HFF-Myc (cell line): ENCODE data around the gene NTM.

Source experiments
- DNase-seq: peaks from one replicate; pipeline ENCODE4 v3.0.0-alpha.2; 2011; ENCODE audit warnings: low read depth; ENCODE audit errors: extremely low read depth
- H3K4me3 ChIP-seq: replicated peaks from 2 replicates; pipeline ENCODE4 v1.5.1; 2011; ENCODE audit warnings: low read depth, mild to moderate bottlenecking, control low read depth, low read length
- CTCF ChIP-seq: IDR thresholded peaks from 2 replicates; pipeline ENCODE4 v1.5.1; 2012; ENCODE audit warnings: mild to moderate bottlenecking, low read depth, low read length, control low read depth; ENCODE audit errors: missing control alignments

The NTM gene

GRCh38 chr11:132231656-132232347 lies 861.4 kb downstream of the NTM start:
- no peak for DNase-seq
- TF ChIP-seq CTCF, result no peak

GRCh38 chr11:132234878-132235277 lies 864.5 kb downstream of the NTM start:
- TF ChIP-seq CTCF, result no peak
- no peak overlapping the region for H3K4me3 ChIP-seq
- DNase-seq, result peak; percentile 35

More at GRCh38 chr11:132231656-132232347, 861.4 kb downstream of the NTM start:
- no peak overlapping the region for H3K4me3 ChIP-seq

- no peak overlapping the region for H3K4me3 ChIP-seq
- DNase-seq, result no peak
- no peak for TF ChIP-seq CTCF
Measured at GRCh38 chr11:132237781-132238180, 867.4 kb downstream of the NTM start.

DNA sequence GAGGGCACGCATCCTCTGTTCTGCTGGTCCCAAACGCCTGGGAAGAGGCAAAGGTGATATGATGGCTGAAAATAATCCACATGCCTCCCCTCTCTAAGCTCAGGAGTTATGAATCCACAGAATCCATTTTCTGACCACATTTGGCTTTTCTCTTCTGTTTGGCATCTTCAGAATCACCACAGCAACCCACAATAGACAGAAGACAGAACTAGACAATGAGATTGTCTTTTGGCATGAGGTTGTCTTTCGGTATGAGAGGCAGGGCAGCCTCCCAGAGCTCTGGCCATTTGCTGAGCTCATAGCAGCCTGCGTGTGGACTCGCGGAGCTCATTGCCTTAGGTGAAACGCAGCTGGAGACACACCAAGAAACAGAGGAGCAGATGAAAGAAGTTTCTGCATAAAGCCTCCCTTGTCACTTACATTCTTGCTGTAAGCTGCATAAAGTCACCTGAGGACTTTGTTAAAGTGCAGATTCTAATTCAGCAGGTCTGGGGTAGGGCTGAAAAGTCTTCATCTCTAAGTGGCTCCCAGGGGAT lies 868.0 kb downstream of the NTM start:
- TF ChIP-seq CTCF, result no peak
- DNase-seq, result no peak

DNA sequence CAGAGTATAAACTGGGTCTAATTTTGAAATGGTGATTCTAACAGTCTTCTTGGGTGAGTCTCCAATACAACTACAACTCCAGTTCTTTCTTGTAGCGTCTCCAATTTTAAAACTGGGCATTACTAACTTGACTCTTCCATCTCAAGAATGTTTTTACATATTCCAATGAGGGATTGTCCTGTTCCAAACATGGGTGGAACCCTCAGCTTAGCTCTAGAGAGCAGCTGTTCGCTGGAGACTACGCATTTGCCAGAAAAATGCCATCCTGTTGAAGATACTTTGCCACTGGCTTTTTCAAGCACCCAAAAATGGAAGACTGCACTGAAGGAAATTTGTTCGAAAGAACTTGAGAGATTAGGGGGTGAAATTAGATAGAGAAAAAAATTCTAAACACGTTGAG lies 870.0 kb downstream of the NTM start:
- H3K4me3 ChIP-seq, result no peak overlapping the region
- DNase-seq, result no peak
- no peak for TF ChIP-seq CTCF

More for the DNA sequence above, 868.0 kb downstream of the NTM start:
- no peak overlapping the region for H3K4me3 ChIP-seq

- TF ChIP-seq CTCF, result no peak
- H3K4me3 ChIP-seq, result no peak overlapping the region
- DNase-seq, result no peak
Measured at GRCh38 chr11:132242632-132243031, 872.2 kb downstream of the NTM start.
